Spleen (tissue), 7 donors: ENCODE data around the gene ROGDI.

Experiments
- CTCF ChIP-seq, 11 experiments: fragments of 200-600 bp in 7 of 11; fragments of 450-650 bp in 4 of 11; sonication (generic) in 4 of 11; IDR thresholded peaks in 8 of 11; conservative IDR thresholded peaks in 3 of 11; 1 replicate in 7 of 11; 2 replicates in 4 of 11; pipeline versions ENCODE4 v1.4.0 to v1.8.0; 2016 to 2021; ENCODE audit warnings: antibody characterized with exemption in 11 of 11, inconsistent platforms in 4 of 11, mild to moderate bottlenecking in 1 of 11
- POLR2AphosphoS5 ChIP-seq, 3 donors: sonication (generic); formaldehyde crosslinking; IDR thresholded peaks; one replicate each; pipeline ENCODE4 v1.5.1; 2017; ENCODE audit warnings: antibody characterized with exemption in 3 of 3
- donor health status: DM: no; HTN: no; CAD: no; lungs with moderate emphysema.
- donor health status: DM: no; HTN: no; CAD: no.
- donor health status: DM: no; HTN: no; CAD: no.

- TF ChIP-seq CTCF (IDR thresholded peaks at IDR 0.05 in 8 of 11, conservative IDR thresholded peaks at IDR 0.05 in 3 of 11) = no peak
- no peak for TF ChIP-seq POLR2AphosphoS5 (IDR thresholded peaks at IDR 0.05)
Observed at GRCh38 chr16:4832698-4833343, 30.4 kb upstream of the ROGDI start.
